DOHH2 (cell line): Measurements from ENCODE around the gene NSL1.

ENCODE experiments used
- EZH2phosphoT487 ChIP-seq: fragments of 200-600 bp; sonication (generic); IDR thresholded peaks from 2 replicates; pipeline ENCODE4 v1.6.1; 2017; ENCODE audit warnings: borderline replicate concordance, mild to moderate bottlenecking, antibody characterized with exemption, low read length, moderate library complexity, mixed read lengths
- TF ChIP-seq, protein P1 (sequence below): fragments of 200-600 bp; sonication (generic); IDR thresholded peaks from one replicate; pipeline ENCODE4 v1.5.1; 2014; ENCODE audit warnings: antibody characterized with exemption, mild to moderate bottlenecking, low read depth, low read length; ENCODE audit not compliant: poor library complexity, severe bottlenecking

DNA sequence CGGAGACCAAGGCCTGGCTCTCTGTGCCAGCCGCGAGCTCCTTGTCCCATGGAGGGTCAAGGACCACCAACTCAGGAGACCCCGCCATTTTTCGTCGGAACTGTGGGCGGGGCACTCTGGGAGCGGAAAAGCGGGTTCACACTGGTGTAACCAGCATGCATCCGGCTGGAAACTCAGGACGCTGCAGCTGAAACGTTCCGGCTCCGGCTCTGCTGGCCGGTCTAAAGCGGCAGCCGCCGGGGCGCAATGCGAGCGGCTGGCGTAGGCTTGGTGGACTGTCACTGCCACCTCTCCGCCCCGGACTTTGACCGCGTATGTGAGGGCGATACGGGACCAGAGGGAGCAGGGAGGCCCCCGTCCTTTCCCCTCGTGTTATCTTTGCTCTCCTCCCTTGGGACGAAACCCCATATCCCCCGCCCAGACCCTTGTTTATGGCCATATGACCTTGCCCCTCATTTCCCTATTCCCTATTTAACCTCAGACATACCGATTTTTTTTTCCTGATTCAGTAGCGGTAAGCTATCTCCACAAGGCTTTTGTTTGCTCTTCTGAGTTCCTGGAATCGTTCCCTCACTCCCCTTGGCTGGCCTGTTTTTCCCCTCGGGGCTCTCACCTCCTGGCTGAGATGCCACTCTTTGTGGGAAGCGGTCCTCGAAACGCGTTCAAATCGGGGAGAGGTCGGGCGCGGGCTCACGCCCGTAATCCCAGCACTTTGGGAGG is at the start of gene NSL1, which contains the start of gene TATDN3:
- TF ChIP-seq, protein P1, sequence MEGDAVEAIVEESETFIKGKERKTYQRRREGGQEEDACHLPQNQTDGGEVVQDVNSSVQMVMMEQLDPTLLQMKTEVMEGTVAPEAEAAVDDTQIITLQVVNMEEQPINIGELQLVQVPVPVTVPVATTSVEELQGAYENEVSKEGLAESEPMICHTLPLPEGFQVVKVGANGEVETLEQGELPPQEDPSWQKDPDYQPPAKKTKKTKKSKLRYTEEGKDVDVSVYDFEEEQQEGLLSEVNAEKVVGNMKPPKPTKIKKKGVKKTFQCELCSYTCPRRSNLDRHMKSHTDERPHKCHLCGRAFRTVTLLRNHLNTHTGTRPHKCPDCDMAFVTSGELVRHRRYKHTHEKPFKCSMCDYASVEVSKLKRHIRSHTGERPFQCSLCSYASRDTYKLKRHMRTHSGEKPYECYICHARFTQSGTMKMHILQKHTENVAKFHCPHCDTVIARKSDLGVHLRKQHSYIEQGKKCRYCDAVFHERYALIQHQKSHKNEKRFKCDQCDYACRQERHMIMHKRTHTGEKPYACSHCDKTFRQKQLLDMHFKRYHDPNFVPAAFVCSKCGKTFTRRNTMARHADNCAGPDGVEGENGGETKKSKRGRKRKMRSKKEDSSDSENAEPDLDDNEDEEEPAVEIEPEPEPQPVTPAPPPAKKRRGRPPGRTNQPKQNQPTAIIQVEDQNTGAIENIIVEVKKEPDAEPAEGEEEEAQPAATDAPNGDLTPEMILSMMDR: no peak
- no peak for TF ChIP-seq EZH2phosphoT487
